Vagina (tissue), 2 donors: ENCODE measurements around the gene VPREB3.

Experiments
- POLR2A ChIP-seq, 2 donors: fragments of 450-650 bp; IDR thresholded peaks; one replicate each; pipeline ENCODE4 v1.6.1; 2017; ENCODE audit warnings: antibody characterized with exemption in 2 of 2, mild to moderate bottlenecking in 2 of 2, moderate library complexity in 2 of 2
- POLR2AphosphoS5 ChIP-seq, 2 donors: sonication (generic); formaldehyde crosslinking; IDR thresholded peaks; one replicate each; pipeline ENCODE4 v1.9.0; 2017; ENCODE audit warnings: antibody characterized with exemption in 2 of 2, mild to moderate bottlenecking in 2 of 2, low read depth in 1 of 2; ENCODE audit not compliant: insufficient read depth in 1 of 2
- TF ChIP-seq, protein P1 (sequence below), 3 experiments: fragments of 450-650 bp in 2 of 3; fragments of 200-600 bp in 1 of 3; sonication (generic) in 1 of 3; IDR thresholded peaks; one replicate each; pipeline ENCODE4 v1.5.1; 2017 to 2019; ENCODE audit warnings: antibody characterized with exemption in 3 of 3, mild to moderate bottlenecking in 2 of 3, moderate library complexity in 2 of 3

DNA sequence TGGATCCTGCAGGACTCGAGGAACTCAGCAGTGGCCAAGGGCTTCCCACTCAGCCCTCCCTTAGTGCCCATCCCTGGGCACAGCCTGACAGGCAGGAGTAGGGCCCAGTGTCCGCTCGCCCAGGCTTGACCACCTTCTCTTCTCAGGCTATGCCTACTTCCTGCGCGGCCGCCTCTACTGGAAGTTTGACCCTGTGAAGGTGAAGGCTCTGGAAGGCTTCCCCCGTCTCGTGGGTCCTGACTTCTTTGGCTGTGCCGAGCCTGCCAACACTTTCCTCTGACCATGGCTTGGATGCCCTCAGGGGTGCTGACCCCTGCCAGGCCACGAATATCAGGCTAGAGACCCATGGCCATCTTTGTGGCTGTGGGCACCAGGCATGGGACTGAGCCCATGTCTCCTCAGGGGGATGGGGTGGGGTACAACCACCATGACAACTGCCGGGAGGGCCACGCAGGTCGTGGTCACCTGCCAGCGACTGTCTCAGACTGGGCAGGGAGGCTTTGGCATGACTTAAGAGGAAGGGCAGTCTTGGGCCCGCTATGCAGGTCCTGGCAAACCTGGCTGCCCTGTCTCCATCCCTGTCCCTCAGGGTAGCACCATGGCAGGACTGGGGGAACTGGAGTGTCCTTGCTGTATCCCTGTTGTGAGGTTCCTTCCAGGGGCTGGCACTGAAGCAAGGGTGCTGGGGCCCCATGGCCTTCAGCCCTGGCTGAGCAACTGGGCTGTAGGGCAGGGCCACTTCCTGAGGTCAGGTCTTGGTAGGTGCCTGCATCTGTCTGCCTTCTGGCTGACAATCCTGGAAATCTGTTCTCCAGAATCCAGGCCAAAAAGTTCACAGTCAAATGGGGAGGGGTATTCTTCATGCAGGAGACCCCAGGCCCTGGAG, 29.3 kb upstream of the VPREB3 start:
- TF ChIP-seq, protein P1, sequence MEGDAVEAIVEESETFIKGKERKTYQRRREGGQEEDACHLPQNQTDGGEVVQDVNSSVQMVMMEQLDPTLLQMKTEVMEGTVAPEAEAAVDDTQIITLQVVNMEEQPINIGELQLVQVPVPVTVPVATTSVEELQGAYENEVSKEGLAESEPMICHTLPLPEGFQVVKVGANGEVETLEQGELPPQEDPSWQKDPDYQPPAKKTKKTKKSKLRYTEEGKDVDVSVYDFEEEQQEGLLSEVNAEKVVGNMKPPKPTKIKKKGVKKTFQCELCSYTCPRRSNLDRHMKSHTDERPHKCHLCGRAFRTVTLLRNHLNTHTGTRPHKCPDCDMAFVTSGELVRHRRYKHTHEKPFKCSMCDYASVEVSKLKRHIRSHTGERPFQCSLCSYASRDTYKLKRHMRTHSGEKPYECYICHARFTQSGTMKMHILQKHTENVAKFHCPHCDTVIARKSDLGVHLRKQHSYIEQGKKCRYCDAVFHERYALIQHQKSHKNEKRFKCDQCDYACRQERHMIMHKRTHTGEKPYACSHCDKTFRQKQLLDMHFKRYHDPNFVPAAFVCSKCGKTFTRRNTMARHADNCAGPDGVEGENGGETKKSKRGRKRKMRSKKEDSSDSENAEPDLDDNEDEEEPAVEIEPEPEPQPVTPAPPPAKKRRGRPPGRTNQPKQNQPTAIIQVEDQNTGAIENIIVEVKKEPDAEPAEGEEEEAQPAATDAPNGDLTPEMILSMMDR (IDR thresholded peaks at IDR 0.05), result no peak
- no peak for TF ChIP-seq POLR2A (IDR thresholded peaks at IDR 0.05)
- TF ChIP-seq POLR2AphosphoS5 (IDR thresholded peaks at IDR 0.05; ENCODE audit: insufficient read depth in 1 of 2, low read depth in 1 of 2), result no peak
